NCI-H2196 (cell line): Measurements from ENCODE around the gene HECW1.
A peak's percentile ranks its signal among the peaks of the same experiment; 100 is the strongest.

ENCODE experiments used
- DNase-seq: peaks from one replicate; lab custom pipeline; 2025; ENCODE audit not compliant: unreplicated experiment; lab: John Stamatoyannopoulos, UW

Gene HECW1

DNA sequence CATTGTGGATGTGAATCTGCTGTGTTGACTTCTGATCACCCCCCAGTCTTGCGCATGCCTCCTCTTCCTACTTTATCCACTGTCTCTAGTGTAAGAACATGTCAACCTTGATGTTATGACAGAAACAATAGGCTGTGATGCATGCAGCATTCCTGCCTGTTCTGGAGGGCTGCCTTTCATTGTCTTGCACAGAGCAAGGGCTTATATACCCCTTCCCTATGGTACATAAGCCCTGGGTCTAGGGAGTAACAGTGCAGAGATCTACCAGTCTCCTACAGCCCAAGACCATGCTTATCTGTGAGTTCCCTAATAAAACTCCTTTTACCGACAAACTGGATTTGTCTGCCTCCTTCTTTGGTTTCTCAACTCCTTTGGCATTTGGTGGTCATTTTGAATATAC is 293.5 kb downstream of the HECW1 start:
- no peak for DNase-seq

DNA sequence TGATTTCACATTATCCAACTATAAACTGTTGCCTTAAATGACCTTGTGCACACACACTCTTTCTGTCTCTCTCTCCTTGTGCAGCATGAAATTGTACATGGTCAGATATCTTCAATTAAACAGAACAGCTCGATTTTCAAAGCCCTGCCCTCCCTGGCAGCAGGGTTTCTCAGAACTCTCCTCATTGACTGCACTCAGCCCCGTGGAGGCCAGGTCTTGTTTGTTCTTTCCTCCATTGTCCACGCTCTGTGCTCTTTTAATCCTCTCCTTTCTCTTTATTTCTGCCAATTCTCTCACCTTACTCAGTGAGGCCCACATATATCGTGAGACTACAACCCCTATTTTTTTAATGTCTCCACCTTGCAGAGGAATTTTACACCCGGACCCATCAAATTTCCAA is 294.5 kb downstream of the HECW1 start:
- no peak for DNase-seq

GRCh38 chr7:43408981-43409380 is 296.5 kb downstream of the HECW1 start:
- no peak for DNase-seq

DNA sequence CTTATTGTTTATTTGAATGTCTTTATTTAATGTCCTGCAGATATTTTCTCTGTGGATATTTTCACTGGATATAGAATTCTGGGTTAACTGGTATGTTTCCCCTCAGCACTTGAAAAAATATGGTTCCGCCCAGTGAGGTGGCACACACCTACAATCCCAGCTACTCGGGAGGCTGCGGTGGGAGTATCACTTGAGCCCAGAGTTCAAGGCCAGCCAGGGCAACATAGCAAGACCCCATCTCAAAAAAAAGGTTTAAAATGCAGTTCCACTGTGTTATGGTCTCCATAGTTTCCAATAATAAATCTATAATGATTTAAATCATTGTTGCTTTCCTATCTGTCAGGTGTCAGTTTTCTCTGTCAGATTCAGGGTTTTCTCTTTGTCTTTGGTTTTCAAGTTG is 305.0 kb downstream of the HECW1 start:
- DNase-seq, result no peak

GRCh38 chr7:43430411-43430810 is 318.0 kb downstream of the HECW1 start:
- no peak for DNase-seq

GRCh38 chr7:43431020-43431595 is 318.7 kb downstream of the HECW1 start:
- no peak for DNase-seq

GRCh38 chr7:43433639-43434038 is 321.2 kb downstream of the HECW1 start:
- DNase-seq, result no peak

GRCh38 chr7:43437001-43437400 is 324.6 kb downstream of the HECW1 start:
- DNase-seq, result no peak

DNA sequence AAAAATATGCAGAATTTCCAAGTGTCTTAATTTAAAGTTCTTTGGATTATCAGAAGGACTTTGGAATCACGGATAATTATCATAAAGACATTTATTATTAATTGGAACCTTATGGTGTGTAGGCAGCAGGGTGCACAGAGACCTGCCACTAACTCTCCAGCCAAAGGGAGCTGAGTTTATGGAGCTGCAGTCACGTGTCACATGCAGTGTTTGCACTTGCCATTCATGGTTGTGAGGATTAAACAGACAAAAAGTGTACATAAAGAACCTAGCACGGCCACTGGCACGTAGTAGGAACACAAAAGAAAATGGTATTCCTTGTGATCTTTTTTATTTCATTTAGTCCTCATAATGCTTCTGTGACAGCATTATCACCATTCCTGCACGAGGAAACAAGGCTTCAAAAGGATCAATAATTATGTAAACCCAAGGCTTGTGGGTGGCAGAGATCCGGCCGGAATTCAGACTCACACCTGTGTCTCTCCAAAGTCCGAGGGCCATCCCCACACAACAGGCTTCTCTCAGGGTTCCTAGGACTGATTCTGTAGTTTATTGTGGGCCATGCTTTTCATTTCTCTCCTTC is 326.5 kb downstream of the HECW1 start:
- DNase-seq, result no peak

DNA sequence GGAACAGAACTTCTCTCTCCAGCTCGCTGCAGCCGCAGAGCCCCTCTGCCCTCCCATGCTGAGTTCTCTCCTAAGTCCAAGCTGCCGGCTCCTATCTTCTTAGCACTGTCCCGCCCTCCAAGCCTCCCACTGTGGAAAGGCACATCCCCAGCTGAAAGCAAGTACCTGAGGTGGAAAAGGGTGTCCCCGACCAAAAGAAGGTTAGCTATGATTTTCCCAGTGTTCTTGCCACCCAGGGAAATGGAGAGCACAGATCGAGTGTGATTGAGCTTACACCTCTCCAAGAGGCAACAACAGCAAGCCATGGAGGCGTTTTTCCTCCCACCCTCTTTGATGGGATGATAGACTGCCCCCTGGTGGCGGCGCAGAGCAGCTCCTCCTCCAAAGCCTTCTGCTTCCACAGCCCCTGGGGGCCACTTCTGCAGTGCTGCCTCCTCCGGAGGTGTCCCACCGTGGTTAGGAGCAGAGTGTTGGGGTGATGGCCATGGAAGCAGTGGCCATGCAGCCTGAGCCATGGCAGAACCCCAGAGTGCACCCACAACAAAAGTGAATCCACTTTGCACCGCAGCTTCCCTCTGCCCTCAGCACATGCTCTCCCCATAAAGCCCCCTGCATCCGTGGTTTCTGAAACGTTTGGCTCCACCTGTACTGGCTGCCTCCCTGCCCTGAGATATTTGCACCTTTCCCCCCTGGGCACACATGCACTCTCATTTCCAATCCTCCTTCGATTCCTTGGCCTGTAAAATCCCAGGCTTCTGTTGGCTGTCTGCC is 327.4 kb downstream of the HECW1 start:
- DNase-seq, result no peak

GRCh38 chr7:43441231-43442130 is 329.0 kb downstream of the HECW1 start:
- no peak for DNase-seq

DNA sequence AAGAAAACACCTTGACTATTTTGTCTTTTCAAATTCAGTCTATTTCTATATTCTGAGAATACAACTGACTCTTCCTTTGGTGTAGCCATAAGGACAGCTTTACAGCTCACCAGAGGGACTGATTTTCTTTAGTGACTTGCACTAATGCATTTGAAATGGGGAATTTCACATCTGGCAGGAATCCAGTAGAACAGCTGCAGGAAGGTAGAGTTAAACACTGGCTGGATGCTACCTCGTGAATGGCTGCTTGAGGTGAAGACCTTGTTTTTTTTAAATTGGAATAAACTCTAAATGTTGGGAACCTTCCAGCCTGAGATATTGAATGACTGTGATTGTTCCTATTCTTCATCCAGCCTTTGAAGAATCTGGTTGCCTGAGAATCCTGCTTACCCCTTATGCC is 330.9 kb downstream of the HECW1 start:
- DNase-seq, result no peak

DNA sequence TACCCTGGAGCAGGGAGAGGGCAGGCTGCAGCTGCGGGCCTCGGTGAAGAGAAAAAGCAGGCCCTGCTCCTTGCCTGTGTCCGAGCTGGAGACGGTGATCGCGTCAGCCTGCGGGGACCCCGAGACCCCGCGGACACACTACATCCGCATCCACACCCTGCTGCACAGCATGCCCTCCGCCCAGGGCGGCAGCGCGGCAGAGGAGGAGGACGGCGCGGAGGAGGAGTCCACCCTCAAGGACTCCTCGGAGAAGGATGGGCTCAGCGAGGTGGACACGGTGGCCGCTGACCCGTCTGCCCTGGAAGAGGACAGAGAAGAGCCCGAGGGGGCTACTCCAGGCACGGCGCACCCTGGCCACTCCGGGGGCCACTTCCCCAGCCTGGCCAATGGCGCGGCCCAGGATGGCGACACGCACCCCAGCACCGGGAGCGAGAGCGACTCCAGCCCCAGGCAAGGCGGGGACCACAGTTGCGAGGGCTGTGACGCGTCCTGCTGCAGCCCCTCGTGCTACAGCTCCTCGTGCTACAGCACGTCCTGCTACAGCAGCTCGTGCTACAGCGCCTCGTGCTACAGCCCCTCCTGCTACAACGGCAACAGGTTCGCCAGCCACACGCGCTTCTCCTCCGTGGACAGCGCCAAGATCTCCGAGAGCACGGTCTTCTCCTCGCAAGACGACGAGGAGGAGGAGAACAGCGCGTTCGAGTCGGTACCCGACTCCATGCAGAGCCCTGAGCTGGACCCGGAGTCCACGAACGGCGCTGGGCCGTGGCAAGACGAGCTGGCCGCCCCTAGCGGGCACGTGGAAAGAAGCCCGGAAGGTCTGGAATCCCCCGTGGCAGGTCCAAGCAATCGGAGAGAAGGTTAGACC is 332.5 kb downstream of the HECW1 start:
- DNase-seq, result no peak

- no peak for DNase-seq
Observed at GRCh38 chr7:43449577-43449976, 337.1 kb downstream of the HECW1 start.

DNA sequence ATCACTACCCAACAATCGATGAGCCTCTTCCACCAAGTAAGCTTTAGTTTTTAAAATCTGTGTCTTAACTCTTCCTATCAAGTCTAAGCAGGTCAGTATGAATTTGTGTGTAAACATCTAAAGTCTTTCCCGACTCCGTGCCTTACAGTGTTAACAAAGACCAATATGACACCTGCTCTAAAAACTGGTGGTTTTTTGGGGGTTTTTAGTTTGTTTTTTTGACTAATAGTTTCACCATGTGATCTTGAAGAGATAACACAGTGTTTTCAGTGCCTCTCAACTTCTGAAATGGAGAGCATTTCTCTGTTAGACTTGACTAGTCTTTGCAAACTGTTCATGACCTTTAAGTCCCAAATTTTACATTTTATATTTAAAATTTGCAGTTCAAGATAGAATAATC is 338.4 kb downstream of the HECW1 start:
- DNase-seq, result no peak

DNA sequence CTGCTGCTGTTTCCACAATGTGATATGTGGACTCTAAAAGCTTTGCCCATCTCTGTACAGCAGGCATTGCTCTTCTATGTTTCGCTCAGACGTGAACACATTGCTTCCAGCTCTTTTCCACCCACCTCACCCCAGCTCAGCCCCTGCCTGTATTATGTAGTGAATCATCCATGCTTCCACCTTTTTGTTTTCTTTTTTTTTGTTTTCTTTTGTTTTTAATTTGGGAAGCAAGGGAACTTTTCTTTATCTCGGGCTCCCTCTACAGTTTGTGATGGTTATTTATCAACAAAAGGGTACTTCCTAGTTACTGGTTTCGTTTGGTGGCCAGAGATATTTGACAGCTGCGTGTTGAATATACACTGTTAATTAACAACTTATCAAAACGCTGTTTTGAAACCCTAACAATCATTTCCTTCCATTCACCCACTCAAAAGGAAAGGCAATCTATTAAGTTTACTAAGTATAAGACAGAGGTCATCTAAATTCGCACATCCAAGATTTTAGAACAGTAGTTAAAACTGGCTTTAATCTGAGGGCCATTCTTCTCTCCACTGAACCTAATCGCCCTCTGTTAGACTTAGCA is 342.6 kb downstream of the HECW1 start:
- DNase-seq, result peak; percentile 17

DNA sequence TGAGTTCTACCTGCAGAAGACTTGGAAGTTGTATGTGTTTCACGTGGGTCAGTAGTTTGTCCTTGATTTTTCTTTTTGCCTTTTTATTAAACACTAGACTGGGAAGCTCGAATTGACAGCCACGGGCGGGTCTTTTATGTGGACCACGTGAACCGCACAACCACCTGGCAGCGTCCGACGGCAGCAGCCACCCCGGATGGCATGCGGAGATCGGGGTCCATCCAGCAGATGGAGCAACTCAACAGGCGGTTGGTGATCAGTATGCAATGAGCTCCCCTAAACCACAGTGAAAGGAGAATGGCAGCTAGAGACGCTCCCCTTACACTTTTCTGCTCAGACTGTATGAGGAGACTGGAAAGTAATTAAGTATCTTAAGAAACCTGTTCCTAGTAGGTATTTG is 343.8 kb downstream of the HECW1 start:
- no peak for DNase-seq

- no peak for DNase-seq
Observed at GRCh38 chr7:43458330-43459018, 346.0 kb downstream of the HECW1 start.

GRCh38 chr7:43459019-43459337 is 346.5 kb downstream of the HECW1 start:
- no peak for DNase-seq
